HepG2 (cell line): Measurements from ENCODE around the gene NFKB2. TPM values are rescaled to one million over a fixed set of nuclear protein-coding genes. Genes with fewer than 3 reads are reported as not detected.

Experiments
- ATAD3A ChIP-seq: sonication (generic); formaldehyde crosslinking; IDR thresholded peaks from 2 replicates; pipeline ENCODE4 v1.4.0; 2020; ENCODE audit warnings: missing genetic modification reagents
- DNMT3B ChIP-seq: conservative IDR thresholded peaks from 2 replicates; pipeline ENCODE4 v1.6.1; 2016; ENCODE audit warnings: missing biosample characterization, control low read depth
- NFE2L1 ChIP-seq: sonication (generic); formaldehyde crosslinking; IDR thresholded peaks from 2 replicates; pipeline ENCODE4 v1.4.0; 2020; ENCODE audit warnings: missing genetic modification reagents, mild to moderate bottlenecking, borderline replicate concordance
- PAWR ChIP-seq: sonication (generic); formaldehyde crosslinking; IDR thresholded peaks from 2 replicates; pipeline ENCODE4 v1.4.0; 2020; ENCODE audit warnings: missing genetic modification reagents, mild to moderate bottlenecking, borderline replicate concordance
- YEATS4 ChIP-seq: sonication (generic); formaldehyde crosslinking; IDR thresholded peaks from 2 replicates; pipeline ENCODE4 v1.4.0; 2020; ENCODE audit warnings: missing genetic modification reagents, borderline replicate concordance
- ZNF256 ChIP-seq: sonication (generic); formaldehyde crosslinking; conservative IDR thresholded peaks from 2 replicates; pipeline ENCODE4 v1.4.0; 2020; ENCODE audit warnings: missing genetic modification reagents
- ZNF773 ChIP-seq: sonication (generic); formaldehyde crosslinking; IDR thresholded peaks from 2 replicates; pipeline ENCODE4 v1.4.0; 2020; ENCODE audit warnings: missing genetic modification reagents, borderline replicate concordance
- ZNF775 ChIP-seq: sonication (generic); formaldehyde crosslinking; IDR thresholded peaks from 2 replicates; pipeline ENCODE4 v1.4.0; 2020; ENCODE audit warnings: missing genetic modification reagents, mild to moderate bottlenecking, moderate library complexity, borderline replicate concordance
- ZNF781 ChIP-seq: sonication (generic); formaldehyde crosslinking; IDR thresholded peaks from 2 replicates; pipeline ENCODE4 v1.5.1; 2020; ENCODE audit warnings: borderline replicate concordance, mild to moderate bottlenecking, missing genetic modification reagents; ENCODE audit errors: not compliant biosample characterization
- polyA plus RNA-seq, 8 experiments: library from polyadenylated mRNA; depleted of rRNA in 3 of 8; stranded (reverse) in 7 of 8; unstranded in 1 of 8; fragments of >200 nt; fragmentation: Illumina TruSeq in 4 of 8; extraction: Trizol in 4 of 8; gene quantifications; 2 replicates each; pipeline versions ENCODE4 v1.2.1 to v1.2.3, GENCODE V29; 2011 to 2016; ENCODE audit warnings: low read depth in 4 of 8, missing spikeins in 1 of 8, mixed read lengths in 1 of 8; ENCODE audit not compliant: insufficient read depth in 1 of 8
- total RNA-seq, 5 experiments: library from RNA; depleted of rRNA; stranded (reverse); fragments of >200 nt; fragmentation: Illumina TruSeq; extraction: Trizol; gene quantifications; 2 replicates each; pipeline ENCODE4 v1.2.3, GENCODE V29; 2016; ENCODE audit warnings: low read depth in 1 of 5
- TF ChIP-seq, protein P1 (sequence below): IDR thresholded peaks from 2 replicates; pipeline ENCODE4 v1.6.1; 2016; ENCODE audit warnings: missing compliant biosample characterization, missing genetic modification reagents, borderline replicate concordance
- TF ChIP-seq, protein P2 (sequence below): sonication (generic); formaldehyde crosslinking; IDR thresholded peaks from 2 replicates; pipeline ENCODE4 v1.4.0; 2020; ENCODE audit warnings: mild to moderate bottlenecking, low read depth, missing genetic modification reagents
- TF ChIP-seq, protein P3 (sequence below): sonication (generic); formaldehyde crosslinking; IDR thresholded peaks from 2 replicates; pipeline ENCODE4 v1.5.1; 2020; ENCODE audit warnings: missing genetic modification reagents, mild to moderate bottlenecking, borderline replicate concordance
- TF ChIP-seq, protein P4 (sequence below): sonication (generic); formaldehyde crosslinking; conservative IDR thresholded peaks from 2 replicates; pipeline ENCODE4 v1.8.0; 2022; ENCODE audit warnings: mild to moderate bottlenecking, moderate library complexity, missing genetic modification reagents
- TF ChIP-seq, protein P5 (sequence below): sonication (generic); formaldehyde crosslinking; IDR thresholded peaks from 2 replicates; pipeline ENCODE4 v1.4.0; 2020; ENCODE audit warnings: missing genetic modification reagents

The NFKB2 gene
- total and polyA plus RNA-seq, 2 of the 13 experiments (the other 11 are each of a cell fraction or from before 2014, with no cell fraction given) = 7.7 to 12.5 TPM

DNA sequence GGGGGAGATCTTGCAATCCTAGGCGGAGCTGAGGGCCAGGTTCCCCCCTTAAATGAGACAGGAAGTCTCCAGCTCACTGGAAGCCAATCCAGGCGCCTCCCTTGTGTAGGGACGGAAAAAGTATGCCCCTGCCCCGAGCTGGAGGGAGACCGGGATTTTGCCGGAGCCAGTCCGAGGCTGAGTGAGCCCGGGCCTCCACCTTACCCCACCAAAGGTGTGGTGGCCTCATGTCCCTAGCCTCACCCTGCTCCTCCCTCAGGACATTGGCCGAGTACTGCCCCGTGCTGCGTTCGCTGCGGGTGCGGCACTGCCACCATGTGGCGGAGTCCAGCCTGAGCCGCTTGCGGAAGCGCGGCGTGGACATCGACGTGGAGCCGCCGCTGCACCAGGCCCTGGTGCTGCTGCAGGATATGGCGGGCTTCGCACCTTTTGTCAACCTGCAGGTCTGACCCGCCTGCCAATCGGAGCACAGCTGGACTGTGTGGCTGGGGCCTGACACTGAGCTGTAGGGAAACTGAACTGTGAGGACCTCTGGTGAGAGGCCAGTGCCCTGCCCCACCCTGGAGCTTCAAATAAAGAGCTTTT is 27.1 kb downstream of the NFKB2 start (continued):
- TF ChIP-seq, protein P1, sequence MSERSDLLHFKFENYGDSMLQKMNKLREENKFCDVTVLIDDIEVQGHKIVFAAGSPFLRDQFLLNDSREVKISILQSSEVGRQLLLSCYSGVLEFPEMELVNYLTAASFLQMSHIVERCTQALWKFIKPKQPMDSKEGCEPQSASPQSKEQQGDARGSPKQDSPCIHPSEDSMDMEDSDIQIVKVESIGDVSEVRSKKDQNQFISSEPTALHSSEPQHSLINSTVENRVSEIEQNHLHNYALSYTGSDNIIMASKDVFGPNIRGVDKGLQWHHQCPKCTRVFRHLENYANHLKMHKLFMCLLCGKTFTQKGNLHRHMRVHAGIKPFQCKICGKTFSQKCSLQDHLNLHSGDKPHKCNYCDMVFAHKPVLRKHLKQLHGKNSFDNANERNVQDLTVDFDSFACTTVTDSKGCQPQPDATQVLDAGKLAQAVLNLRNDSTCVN = peak; percentile 86
- no peak for TF ChIP-seq ZNF775 (CRISPR knock-in tag)
- TF ChIP-seq, protein P2, sequence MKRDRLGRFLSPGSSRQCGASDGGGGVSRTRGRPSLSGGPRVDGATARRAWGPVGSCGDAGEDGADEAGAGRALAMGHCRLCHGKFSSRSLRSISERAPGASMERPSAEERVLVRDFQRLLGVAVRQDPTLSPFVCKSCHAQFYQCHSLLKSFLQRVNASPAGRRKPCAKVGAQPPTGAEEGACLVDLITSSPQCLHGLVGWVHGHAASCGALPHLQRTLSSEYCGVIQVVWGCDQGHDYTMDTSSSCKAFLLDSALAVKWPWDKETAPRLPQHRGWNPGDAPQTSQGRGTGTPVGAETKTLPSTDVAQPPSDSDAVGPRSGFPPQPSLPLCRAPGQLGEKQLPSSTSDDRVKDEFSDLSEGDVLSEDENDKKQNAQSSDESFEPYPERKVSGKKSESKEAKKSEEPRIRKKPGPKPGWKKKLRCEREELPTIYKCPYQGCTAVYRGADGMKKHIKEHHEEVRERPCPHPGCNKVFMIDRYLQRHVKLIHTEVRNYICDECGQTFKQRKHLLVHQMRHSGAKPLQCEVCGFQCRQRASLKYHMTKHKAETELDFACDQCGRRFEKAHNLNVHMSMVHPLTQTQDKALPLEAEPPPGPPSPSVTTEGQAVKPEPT (CRISPR knock-in tag) = 0 out of 2 replicates have a peak, but pooled peaks have one; percentile 75
- peak; percentile 83; the same call in 1 of the 2 replicates for TF ChIP-seq YEATS4 (CRISPR knock-in tag)
- 0 out of 2 replicates have a peak, but pooled peaks have one; percentile 30 for TF ChIP-seq NFE2L1 (CRISPR knock-in tag)
- TF ChIP-seq PAWR (CRISPR knock-in tag) = peak; percentile 76; the same call in 1 of the 2 replicates
- TF ChIP-seq ZNF773 = no peak
- TF ChIP-seq ZNF256 (CRISPR knock-in tag) = peak; percentile 57; the same call in 1 of the 2 replicates
- TF ChIP-seq, protein P3, sequence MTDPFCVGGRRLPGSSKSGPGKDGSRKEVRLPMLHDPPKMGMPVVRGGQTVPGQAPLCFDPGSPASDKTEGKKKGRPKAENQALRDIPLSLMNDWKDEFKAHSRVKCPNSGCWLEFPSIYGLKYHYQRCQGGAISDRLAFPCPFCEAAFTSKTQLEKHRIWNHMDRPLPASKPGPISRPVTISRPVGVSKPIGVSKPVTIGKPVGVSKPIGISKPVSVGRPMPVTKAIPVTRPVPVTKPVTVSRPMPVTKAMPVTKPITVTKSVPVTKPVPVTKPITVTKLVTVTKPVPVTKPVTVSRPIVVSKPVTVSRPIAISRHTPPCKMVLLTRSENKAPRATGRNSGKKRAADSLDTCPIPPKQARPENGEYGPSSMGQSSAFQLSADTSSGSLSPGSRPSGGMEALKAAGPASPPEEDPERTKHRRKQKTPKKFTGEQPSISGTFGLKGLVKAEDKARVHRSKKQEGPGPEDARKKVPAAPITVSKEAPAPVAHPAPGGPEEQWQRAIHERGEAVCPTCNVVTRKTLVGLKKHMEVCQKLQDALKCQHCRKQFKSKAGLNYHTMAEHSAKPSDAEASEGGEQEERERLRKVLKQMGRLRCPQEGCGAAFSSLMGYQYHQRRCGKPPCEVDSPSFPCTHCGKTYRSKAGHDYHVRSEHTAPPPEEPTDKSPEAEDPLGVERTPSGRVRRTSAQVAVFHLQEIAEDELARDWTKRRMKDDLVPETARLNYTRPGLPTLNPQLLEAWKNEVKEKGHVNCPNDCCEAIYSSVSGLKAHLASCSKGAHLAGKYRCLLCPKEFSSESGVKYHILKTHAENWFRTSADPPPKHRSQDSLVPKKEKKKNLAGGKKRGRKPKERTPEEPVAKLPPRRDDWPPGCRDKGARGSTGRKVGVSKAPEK (CRISPR knock-in tag) = peak; percentile 60; the same call in 1 of the 2 replicates
- no peak for TF ChIP-seq DNMT3B (CRISPR knock-in tag)
- TF ChIP-seq ATAD3A (CRISPR knock-in tag) = no peak
- TF ChIP-seq, protein P4, sequence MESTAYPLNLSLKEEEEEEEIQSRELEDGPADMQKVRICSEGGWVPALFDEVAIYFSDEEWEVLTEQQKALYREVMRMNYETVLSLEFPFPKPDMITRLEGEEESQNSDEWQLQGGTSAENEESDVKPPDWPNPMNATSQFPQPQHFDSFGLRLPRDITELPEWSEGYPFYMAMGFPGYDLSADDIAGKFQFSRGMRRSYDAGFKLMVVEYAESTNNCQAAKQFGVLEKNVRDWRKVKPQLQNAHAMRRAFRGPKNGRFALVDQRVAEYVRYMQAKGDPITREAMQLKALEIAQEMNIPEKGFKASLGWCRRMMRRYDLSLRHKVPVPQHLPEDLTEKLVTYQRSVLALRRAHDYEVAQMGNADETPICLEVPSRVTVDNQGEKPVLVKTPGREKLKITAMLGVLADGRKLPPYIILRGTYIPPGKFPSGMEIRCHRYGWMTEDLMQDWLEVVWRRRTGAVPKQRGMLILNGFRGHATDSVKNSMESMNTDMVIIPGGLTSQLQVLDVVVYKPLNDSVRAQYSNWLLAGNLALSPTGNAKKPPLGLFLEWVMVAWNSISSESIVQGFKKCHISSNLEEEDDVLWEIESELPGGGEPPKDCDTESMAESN (CRISPR knock-in tag) = peak; percentile 95
- TF ChIP-seq, protein P5, sequence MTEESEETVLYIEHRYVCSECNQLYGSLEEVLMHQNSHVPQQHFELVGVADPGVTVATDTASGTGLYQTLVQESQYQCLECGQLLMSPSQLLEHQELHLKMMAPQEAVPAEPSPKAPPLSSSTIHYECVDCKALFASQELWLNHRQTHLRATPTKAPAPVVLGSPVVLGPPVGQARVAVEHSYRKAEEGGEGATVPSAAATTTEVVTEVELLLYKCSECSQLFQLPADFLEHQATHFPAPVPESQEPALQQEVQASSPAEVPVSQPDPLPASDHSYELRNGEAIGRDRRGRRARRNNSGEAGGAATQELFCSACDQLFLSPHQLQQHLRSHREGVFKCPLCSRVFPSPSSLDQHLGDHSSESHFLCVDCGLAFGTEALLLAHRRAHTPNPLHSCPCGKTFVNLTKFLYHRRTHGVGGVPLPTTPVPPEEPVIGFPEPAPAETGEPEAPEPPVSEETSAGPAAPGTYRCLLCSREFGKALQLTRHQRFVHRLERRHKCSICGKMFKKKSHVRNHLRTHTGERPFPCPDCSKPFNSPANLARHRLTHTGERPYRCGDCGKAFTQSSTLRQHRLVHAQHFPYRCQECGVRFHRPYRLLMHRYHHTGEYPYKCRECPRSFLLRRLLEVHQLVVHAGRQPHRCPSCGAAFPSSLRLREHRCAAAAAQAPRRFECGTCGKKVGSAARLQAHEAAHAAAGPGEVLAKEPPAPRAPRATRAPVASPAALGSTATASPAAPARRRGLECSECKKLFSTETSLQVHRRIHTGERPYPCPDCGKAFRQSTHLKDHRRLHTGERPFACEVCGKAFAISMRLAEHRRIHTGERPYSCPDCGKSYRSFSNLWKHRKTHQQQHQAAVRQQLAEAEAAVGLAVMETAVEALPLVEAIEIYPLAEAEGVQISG (CRISPR knock-in tag) = peak; percentile 98
- TF ChIP-seq ZNF781 (CRISPR knock-in tag) = peak; percentile 82
